ENCODE data around the gene PPDPF.

GRCh38 chr20:63543131-63543530, 22.6 kb downstream of the PPDPF start:
- TF ChIP-seq EZH2 (IDR thresholded peaks at IDR 0.05), result no peak
- no peak for TF ChIP-seq CTCF (IDR thresholded peaks at IDR 0.05)
- TF ChIP-seq EZH2phosphoT487 (IDR thresholded peaks at IDR 0.05), result no peak
